Effector memory CD4-positive, alpha-beta T cell (primary cell): ENCODE data around the gene TP53TG3B.
"Not testable (repeated sequence)": the region's sequence is repeated elsewhere in the genome, so short reads cannot be mapped to it uniquely, and the experiment has no call there.

Experiments
- DNase-seq, 3 donors: peaks; one replicate each; pipeline ENCODE4 v3.0.0-alpha.2; 2020
- H3K27ac ChIP-seq: 2 replicates; pipeline ENCODE4 v1.7.0; 2013; ENCODE audit warnings: mild to moderate bottlenecking, low read length, moderate library complexity; ENCODE audit not compliant: insufficient read depth, poor library complexity, severe bottlenecking
- H3K27me3 ChIP-seq: replicated peaks from 2 replicates; pipeline ENCODE4 v1.7.0; 2013; ENCODE audit warnings: mild to moderate bottlenecking, low read length; ENCODE audit not compliant: insufficient read depth, control insufficient read depth, poor library complexity, severe bottlenecking
- H3K36me3 ChIP-seq: 2 replicates; pipeline ENCODE4 v1.7.0; 2013; ENCODE audit warnings: mild to moderate bottlenecking, low read length, moderate library complexity; ENCODE audit not compliant: control insufficient read depth, insufficient read depth
- H3K4me1 ChIP-seq: 2 replicates; pipeline ENCODE4 v1.7.0; 2013; ENCODE audit warnings: low read length, mild to moderate bottlenecking; ENCODE audit not compliant: control insufficient read depth, insufficient read depth, poor library complexity, severe bottlenecking
- H3K4me3 ChIP-seq: 2 replicates; pipeline ENCODE4 v1.7.0; 2013; ENCODE audit warnings: low read length, low read depth, mild to moderate bottlenecking; ENCODE audit not compliant: insufficient read depth, poor library complexity, severe bottlenecking
- H3K9me3 ChIP-seq: 2 replicates; pipeline ENCODE4 v1.7.0; 2013; ENCODE audit warnings: mild to moderate bottlenecking, low read length, moderate library complexity; ENCODE audit not compliant: control insufficient read depth
- total RNA-seq, 3 donors: gene quantifications; one replicate each; lab custom pipeline; 2026; lab: John Stamatoyannopoulos, UW

TP53TG3B gene, protein sequence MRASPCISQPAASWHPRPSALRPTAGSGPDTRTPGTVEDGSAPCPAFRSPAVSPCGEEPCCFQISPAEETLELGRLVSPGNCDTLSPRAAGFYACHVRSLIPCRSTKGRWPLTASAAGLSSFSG
- total RNA-seq = 0 reads per million in 3 donors

DNA sequence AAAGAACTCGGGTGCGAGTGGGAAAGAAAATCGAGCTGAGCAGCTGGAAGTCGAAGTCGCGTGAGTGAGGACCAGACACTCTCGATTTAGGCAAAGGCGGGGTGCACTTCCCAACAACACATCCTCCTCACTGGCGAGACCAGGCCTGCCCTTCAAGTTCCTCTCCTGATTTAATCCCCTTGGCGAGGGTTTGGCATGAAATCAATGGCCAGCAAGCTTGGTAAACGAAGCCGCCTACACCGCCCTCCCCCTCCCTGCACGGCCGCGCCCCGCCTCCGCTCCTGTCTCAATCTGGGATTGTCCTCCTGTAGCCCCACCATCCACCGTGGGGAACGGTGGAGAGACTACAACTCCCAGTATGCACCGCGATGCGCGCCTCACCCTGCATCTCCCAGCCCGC, at the start of gene TP53TG3B:
Gene TP53TG3B (plus strand): TSS at position 301 of the 400 bp plus-strand sequence. CDS start 68 bp downstream, at position 369.
- H3K4me1 ChIP-seq, H3K36me3 ChIP-seq, H3K27me3 ChIP-seq: not testable (repeated sequence)

DNA sequence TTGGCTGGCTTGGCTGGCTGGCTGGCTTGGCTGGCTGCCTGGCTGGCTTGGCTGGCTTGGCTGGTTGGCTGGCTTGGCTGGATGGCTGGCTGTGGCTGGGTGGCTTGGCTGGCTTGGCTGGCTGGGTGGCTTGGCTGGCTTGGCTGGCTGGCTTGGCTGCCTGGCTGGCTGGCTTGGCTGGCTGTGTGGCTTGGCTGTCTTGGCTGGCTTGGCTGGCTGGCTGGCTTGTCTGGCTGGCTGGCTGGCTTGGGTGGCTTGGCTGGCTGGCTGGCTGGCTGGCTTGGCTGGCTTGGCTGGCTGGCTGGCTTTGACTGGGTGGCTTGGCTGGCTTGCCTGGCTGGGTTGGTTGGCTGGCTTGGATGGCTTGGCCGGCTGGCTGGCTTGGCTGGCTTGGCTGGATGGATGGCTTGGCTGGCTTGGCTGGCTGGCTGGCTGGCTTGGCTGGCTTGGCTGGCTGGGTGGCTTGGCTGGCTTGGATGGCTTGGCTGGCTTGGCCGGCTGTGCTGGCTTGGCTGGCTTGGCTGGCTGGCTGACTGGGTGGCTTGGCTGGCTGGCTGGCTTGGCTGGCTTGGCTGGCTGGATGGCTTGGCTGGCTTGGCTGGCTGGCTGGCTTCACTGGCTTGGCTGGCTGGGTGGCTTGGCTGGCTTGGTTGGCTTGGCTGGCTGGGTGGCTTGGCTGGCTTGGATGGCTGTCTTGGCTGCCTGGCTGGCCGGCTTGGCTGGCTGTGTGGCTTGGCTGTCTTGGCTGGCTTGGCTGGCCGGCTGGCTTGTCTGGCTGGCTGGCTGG, 24.2 kb upstream of the TP53TG3B start:
- H3K4me1 ChIP-seq, H3K27me3 ChIP-seq, H3K27ac ChIP-seq, H3K9me3 ChIP-seq, H3K4me3 ChIP-seq, H3K36me3 ChIP-seq: not testable (repeated sequence)
- DNase-seq = peak in 2 of 3 donors; percentile 0 to 45

More for the DNA sequence above, at the start of gene TP53TG3B:
- not testable (repeated sequence) for H3K4me3 ChIP-seq, DNase-seq, H3K27ac ChIP-seq, H3K9me3 ChIP-seq

DNA sequence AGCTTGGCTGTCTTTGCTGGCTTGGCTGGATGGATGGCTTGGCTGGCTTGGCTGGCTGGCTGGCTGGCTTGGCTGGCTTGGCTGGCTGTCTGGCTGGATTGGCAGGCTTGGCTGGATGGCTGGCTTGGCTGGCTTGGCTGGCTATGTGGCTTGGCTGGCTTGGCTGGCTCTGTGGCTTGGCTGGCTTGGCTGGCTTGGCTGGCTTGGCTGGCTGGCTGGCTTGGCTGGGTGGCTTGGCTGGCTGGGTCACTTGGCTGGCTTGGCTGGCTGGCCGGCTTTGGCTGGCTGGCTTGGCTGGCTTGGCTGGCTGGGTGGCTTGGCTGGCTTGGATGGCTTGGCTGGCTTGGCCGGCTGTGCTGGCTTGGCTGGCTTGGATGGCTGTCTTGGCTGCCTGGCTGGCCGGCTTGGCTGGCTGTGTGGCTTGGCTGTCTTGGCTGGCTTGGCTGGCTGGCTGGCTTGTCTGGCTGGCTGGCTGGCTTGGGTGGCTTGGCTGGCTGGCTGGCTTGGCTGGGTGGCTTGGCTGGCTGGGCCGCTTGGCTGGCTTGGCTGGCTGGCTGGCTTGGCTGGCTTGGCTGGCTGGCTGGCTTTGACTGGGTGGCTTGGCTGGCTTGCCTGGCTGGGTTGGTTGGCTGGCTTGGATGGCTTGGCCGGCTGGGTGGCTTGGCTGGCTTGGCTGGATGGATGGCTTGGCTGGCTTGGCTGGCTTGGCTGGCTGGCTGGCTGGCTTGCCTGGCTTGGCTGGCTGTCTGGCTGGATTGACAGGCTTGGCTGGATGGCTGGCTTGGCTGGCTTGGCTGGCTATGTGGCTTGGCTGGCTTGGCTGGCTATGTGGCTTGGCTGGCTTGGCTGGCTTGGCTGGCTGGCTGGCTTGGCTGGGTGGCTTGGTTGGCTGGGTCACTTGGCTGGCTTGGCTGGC, 22.8 kb upstream of the TP53TG3B start:
- peak in 2 of 3 donors; percentile 0 to 34 for DNase-seq
- H3K9me3 ChIP-seq, H3K4me1 ChIP-seq, H3K36me3 ChIP-seq, H3K27ac ChIP-seq, H3K4me3 ChIP-seq, H3K27me3 ChIP-seq: not testable (repeated sequence)

DNA sequence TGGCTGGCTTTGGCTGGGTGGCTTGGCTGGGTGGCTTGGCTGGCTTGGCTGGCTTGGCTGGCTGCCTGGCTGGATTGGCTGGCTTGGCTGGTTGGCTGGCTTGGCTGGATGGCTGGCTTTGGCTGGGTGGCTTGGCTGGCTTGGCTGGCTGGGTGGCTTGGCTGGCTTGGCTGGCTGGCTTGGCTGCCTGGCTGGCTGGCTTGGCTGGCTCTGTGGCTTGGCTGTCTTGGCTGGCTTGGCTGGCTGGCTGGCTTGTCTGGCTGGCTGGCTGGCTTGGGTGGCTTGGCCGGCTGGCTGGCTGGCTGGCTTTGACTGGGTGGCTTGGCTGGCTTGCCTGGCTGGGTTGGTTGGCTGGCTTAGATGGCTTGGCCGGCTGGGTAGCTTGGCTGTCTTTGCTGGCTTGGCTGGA, 22.1 kb upstream of the TP53TG3B start:
- H3K4me3 ChIP-seq, H3K4me1 ChIP-seq, H3K27ac ChIP-seq, H3K27me3 ChIP-seq, H3K9me3 ChIP-seq, H3K36me3 ChIP-seq: not testable (repeated sequence)
- peak in 2 of 3 donors; percentile 1 to 17 for DNase-seq

DNA sequence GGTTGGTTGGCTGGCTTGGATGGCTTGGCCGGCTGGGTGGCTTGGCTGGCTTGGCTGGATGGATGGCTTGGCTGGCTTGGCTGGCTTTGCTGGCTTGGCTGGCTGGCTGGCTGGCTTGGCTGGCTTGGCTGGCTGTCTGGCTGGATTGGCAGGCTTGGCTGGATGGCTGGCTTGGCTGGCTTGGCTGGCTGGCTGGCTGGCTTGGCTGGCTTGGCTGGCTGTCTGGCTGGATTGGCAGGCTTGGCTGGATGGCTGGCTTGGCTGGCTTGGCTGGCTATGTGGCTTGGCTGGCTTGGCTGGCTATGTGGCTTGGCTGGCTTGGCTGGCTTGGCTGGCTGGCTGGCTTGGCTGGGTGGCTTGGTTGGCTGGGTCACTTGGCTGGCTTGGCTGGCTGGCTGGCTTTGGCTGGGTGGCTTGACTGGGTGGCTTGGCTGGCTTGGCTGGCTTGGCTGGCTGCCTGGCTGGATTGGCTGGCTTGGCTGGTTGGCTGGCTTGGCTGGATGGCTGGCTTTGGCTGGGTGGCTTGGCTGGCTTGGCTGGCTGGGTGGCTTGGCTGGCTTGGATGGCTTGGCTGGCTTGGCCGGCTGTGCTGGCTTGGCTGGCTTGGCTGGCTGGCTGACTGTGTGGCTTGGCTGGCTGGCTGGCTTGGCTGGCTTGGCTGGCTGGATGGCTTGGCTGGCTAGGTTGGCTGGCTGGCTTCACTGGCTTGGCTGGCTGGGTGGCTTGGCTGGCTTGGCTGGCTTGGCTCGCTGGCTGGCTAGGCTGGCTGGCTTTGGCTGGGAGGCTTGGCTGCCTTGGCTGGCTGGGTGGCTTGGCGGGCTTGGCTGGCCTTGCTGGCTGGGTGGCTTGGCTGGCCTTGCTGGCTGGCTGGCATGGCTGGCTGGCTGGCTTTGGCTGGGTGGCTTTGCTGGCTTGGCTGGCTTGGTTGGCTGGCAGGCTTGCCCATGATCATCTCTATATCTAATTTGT, 21.3 kb upstream of the TP53TG3B start:
- H3K4me3 ChIP-seq, H3K27me3 ChIP-seq, H3K27ac ChIP-seq, H3K4me1 ChIP-seq, H3K9me3 ChIP-seq, H3K36me3 ChIP-seq: not testable (repeated sequence)
- peak in 2 of 3 donors; percentile 6 to 40 for DNase-seq
